Osteocyte (in vitro differentiated cells): Measurements from ENCODE around the gene PHACTR4. TPM values are rescaled to one million over a fixed set of nuclear protein-coding genes. Genes with fewer than 3 reads are reported as not detected.
"Not testable (repeated sequence)": the region's sequence is repeated elsewhere in the genome, so short reads cannot be mapped to it uniquely, and the experiment has no call there.

ENCODE experiments used
- DNase-seq: peaks from one replicate; pipeline ENCODE4 v3.0.0; 2021; ENCODE audit warnings: mixed read lengths; ENCODE audit not compliant: unreplicated experiment; ENCODE audit errors: extremely low spot score
- H3K27ac Mint-ChIP-seq: one replicate; pipeline ENCODE4 v1.8.0; 2021; ENCODE audit warnings: mild to moderate bottlenecking, mixed read lengths; ENCODE audit not compliant: unreplicated experiment
- H3K27me3 Mint-ChIP-seq: one replicate; pipeline ENCODE4 v1.8.0; 2021; ENCODE audit warnings: mixed read lengths; ENCODE audit not compliant: unreplicated experiment
- H3K36me3 Mint-ChIP-seq: one replicate; pipeline ENCODE4 v1.8.0; 2021; ENCODE audit warnings: mixed read lengths; ENCODE audit not compliant: unreplicated experiment
- H3K4me1 Mint-ChIP-seq: one replicate; pipeline ENCODE4 v1.8.0; 2021; ENCODE audit warnings: mixed read lengths; ENCODE audit not compliant: unreplicated experiment
- H3K4me3 Mint-ChIP-seq: one replicate; pipeline ENCODE4 v1.8.0; 2021; ENCODE audit warnings: mild to moderate bottlenecking, moderate library complexity, mixed read lengths; ENCODE audit not compliant: unreplicated experiment
- H3K9me3 Mint-ChIP-seq: one replicate; pipeline ENCODE4 v1.8.0; 2021; ENCODE audit warnings: mixed read lengths; ENCODE audit not compliant: unreplicated experiment
- long read RNA-seq: library from polyadenylated mRNA; unstranded; transcript quantifications from one replicate; pipeline ENCODE4 v2.0.0, GENCODE V29; 2021
- total RNA-seq: library from RNA; stranded (reverse); gene quantifications from 2 replicates; pipeline ENCODE4 v1.2.1, GENCODE V29; 2021
- TF ChIP-seq, protein P1 (sequence below): fragments of 200-600 bp; sonication (generic); IDR thresholded peaks from 2 replicates; pipeline ENCODE4 v1.5.0; 2021; ENCODE audit warnings: antibody characterized with exemption, mild to moderate bottlenecking, moderate library complexity

The PHACTR4 gene
- 55.6 and 56.0 TPM in 2 replicates for total RNA-seq
- long read RNA-seq, full-length matches to known transcripts: 2 of 47 reads
- long read RNA-seq, partial matches to known transcripts: 28 of 47 reads
- long read RNA-seq, other reads (novel, unspliced or antisense): 17 of 47 reads

DNA sequence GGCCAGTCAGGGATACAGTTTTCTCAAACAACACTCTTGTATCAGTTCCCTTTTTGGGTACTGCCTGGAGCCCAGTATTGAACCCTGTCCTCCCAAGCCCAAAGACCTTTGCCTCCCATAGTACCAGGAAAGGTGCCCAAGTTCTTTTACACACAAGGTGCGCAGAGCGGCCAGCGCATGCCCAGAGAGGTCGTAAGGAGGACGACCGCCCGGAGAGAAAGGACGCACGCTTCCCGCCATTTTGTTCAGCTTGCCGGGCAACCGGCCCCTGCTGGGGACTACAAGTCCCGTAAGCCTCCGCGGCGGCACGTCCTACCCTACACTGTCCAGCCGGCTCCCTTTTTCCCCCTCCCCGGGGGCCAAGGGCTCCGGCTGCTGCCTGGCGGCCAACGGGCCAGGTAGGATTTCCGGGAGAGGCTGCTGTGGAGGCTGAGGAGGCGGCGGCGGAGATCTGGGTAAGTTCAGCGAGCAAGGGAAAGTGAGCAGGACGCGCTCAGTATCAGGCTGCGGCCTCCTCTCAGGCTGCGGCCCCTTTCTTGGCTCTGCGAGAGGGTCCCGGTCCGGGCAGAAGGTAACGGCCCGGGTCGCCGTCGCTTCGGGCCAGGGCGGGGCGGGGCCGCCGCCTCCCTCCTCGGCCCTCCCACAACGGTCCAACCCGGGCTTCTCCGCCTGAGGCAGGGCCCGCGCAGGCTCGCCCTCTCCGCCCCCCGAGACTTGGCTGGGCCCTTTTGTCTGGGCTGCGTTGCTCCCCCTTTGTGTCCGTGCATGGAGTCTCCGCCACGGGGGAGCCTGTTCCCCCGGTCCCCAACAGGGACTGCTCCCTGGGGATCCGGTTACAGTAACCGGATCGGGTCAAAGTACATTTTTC lies at the start of gene PHACTR4:
Gene PHACTR4, plus strand, starts transcription at position 370 of the 868 bp plus-strand sequence. CDS start 37,708 bp downstream, outside the sequence.
- H3K4me1 Mint-ChIP-seq: peaks cover 30% of the 10 kb centered on the region
- H3K4me3 Mint-ChIP-seq: peak within 1 kb of the TSS; percentile 93
- DNase-seq: peak; percentile 96
- TF ChIP-seq, protein P1, sequence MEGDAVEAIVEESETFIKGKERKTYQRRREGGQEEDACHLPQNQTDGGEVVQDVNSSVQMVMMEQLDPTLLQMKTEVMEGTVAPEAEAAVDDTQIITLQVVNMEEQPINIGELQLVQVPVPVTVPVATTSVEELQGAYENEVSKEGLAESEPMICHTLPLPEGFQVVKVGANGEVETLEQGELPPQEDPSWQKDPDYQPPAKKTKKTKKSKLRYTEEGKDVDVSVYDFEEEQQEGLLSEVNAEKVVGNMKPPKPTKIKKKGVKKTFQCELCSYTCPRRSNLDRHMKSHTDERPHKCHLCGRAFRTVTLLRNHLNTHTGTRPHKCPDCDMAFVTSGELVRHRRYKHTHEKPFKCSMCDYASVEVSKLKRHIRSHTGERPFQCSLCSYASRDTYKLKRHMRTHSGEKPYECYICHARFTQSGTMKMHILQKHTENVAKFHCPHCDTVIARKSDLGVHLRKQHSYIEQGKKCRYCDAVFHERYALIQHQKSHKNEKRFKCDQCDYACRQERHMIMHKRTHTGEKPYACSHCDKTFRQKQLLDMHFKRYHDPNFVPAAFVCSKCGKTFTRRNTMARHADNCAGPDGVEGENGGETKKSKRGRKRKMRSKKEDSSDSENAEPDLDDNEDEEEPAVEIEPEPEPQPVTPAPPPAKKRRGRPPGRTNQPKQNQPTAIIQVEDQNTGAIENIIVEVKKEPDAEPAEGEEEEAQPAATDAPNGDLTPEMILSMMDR: no peak
- no peaks in the 10 kb centered on the region for H3K9me3 Mint-ChIP-seq
- H3K36me3 Mint-ChIP-seq: no peaks in the 10 kb centered on the region
- H3K27me3 Mint-ChIP-seq: peaks cover 3% of the 10 kb centered on the region
- H3K27ac Mint-ChIP-seq: peak within 1 kb of the TSS; percentile 89

DNA sequence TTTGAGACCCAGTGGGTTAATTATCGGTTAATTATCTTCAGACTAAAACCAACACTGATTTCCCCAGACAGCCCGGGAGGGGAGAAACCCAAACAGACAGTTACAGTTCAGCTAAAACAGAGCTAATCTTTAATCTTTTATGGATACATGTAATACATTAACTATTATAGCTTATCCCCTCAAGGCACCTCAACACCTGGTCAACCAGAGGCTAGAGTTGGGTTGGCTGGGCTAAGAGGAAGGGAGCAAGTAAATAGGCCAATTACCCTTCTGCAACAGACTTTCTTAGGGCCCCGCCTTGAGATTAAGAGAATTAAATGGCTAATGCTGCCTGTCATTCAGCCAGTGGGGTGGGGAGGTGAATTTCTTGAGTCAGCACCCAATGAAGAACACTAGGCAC lies 47.3 kb upstream of the PHACTR4 start:
- H3K4me1 Mint-ChIP-seq: no peaks in the 10 kb centered on the region
- TF ChIP-seq, protein P1: no peak

DNA sequence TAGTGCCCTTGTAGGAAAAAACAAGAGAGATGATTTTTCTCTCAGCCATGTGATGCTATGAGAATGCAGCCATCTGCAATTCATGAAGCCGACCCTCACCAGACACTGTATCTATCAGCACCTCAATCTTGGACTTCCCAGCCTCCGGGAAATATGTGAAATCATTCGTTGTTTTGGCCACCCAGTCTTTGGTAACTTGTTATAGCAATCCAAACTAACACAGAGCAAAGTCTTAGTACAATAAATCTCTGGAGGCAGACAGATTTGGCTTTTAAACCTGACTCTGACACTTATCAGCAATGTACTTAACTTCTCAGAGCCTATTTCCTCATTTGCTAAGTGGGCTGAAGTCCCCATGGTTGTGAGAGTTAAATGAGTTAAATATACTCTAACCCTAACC lies 45.8 kb upstream of the PHACTR4 start:
- no peak for DNase-seq
- Mint-ChIP-seq H3K9me3 (no peaks in the 10 kb centered on the region), H3K4me3 (no peak overlapping the region), H3K27ac (no peak overlapping the region), H3K27me3 (peaks cover 5% of the 10 kb centered on the region), H3K36me3 (no peaks in the 10 kb centered on the region), H3K4me1 (peaks cover 4% of the 10 kb centered on the region)
- TF ChIP-seq, protein P1: no peak

More for the DNA sequence above, 47.3 kb upstream of the PHACTR4 start:
- no peaks in the 10 kb centered on the region for H3K9me3 Mint-ChIP-seq
- no peak overlapping the region for H3K27ac Mint-ChIP-seq
- H3K36me3 Mint-ChIP-seq: no peaks in the 10 kb centered on the region
- no peak for DNase-seq
- no peak overlapping the region for H3K4me3 Mint-ChIP-seq
- H3K27me3 Mint-ChIP-seq: peaks cover 9% of the 10 kb centered on the region

DNA sequence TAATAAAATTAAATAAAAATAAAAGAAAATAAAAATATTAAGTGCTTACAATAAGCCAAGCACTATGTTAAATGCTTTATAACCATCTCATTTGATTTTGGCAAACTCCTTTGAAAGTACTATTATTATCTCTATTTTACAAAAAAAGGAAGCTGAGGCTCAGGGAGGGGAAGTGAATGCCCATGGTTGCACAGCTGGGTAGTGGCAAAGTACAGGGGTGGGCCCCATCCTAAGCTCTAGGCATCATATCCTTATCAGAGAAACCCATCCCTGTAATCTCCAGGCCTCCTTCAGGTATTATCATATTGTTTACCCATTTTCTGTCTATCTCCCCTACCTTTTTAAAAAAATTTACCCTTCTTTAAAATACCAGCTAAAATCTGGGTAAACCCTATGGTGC lies 43.0 kb upstream of the PHACTR4 start:
- TF ChIP-seq, protein P1: no peak
- peaks cover 15% of the 10 kb centered on the region for H3K4me1 Mint-ChIP-seq
- no peaks in the 10 kb centered on the region for H3K36me3 Mint-ChIP-seq
- peaks cover 1% of the 10 kb centered on the region for H3K27me3 Mint-ChIP-seq
- H3K4me3 Mint-ChIP-seq: no peak overlapping the region
- no peak overlapping the region for H3K27ac Mint-ChIP-seq
- DNase-seq: no peak
- H3K9me3 Mint-ChIP-seq: no peaks in the 10 kb centered on the region

DNA sequence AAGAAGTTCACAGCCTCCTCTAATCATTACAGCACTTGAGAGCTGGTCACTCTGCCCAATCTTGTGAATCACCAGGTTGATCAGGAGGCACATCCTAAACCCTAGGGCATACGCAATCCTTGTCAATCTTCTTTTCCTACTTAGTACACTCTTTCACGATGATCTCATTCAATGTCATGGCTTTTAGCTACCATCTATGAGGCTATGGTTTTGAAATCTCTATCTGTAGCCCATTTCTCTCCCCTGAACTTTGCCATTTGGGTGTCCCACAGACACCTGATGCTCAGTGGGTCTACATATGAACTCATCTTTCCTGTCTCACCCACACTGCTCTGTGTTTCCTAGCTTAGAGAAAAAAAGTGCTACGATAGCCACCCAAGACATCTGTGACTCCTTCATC lies 42.6 kb upstream of the PHACTR4 start:
- no peak overlapping the region for H3K4me3 Mint-ChIP-seq
- H3K27me3 Mint-ChIP-seq: no peaks in the 10 kb centered on the region
- H3K9me3 Mint-ChIP-seq: no peaks in the 10 kb centered on the region
- peaks cover 15% of the 10 kb centered on the region for H3K4me1 Mint-ChIP-seq
- TF ChIP-seq, protein P1: no peak
- no peak for DNase-seq
- no peaks in the 10 kb centered on the region for H3K36me3 Mint-ChIP-seq
- H3K27ac Mint-ChIP-seq: no peak overlapping the region

GRCh38 chr1:28327431-28327830 lies 42.1 kb upstream of the PHACTR4 start:
- not testable (repeated sequence) for DNase-seq, H3K36me3 Mint-ChIP-seq, H3K27ac Mint-ChIP-seq, H3K9me3 Mint-ChIP-seq, H3K27me3 Mint-ChIP-seq
- Mint-ChIP-seq H3K4me1 (peaks cover 15% of the 10 kb centered on the region), H3K4me3 (peak overlapping the region; percentile 22)
